Fibroblast of lung (primary cell): ENCODE measurements around the gene RBL2.

Experiments
- CTCF ChIP-seq, 2 donors: IDR thresholded peaks in 1 of 2; conservative IDR thresholded peaks in 1 of 2; 1 replicate in 1 of 2; 2 replicates in 1 of 2; pipeline ENCODE4 v1.5.1; 2011 to 2012; ENCODE audit warnings: low read length in 2 of 2, control low read depth in 1 of 2, inconsistent platforms in 1 of 2, low read depth in 1 of 2, mild to moderate bottlenecking in 1 of 2
- EZH2 ChIP-seq: IDR thresholded peaks from 2 replicates; pipeline ENCODE4 v1.5.1; 2012; ENCODE audit warnings: low read length, control low read depth, mild to moderate bottlenecking; ENCODE audit errors: missing control alignments

DNA sequence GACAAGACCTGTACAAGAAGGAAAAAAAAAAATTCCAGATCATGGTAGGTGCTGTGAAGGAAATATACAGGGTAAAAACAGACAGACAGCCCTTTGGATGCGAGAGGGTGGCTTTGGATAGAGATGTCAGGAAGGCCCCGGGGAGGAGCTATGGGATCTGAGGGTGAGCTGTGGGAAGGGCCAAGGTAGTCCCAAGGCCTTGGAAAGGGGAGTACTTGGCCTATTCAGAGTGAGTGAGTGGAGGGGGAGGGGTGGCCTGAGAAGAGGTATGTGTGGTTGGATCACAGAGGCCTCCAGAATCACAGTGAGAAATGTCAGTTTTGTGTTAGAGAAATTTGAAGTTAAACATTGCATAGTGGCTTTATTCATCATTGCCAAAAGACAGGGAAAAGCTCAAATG lies 99.9 kb downstream of the RBL2 start:
- TF ChIP-seq CTCF (conservative IDR thresholded peaks at IDR 0.05 in 1 of 2, IDR thresholded peaks at IDR 0.05 in 1 of 2; ENCODE audit: low read depth in 1 of 2, low read length in 2 of 2): no peak
- no peak for TF ChIP-seq EZH2
